ENCODE results near the gene NFAT5.

Gene NFAT5

GRCh38 chr16:69590590-69590989, 24.8 kb downstream of the NFAT5 start:
- no peak for DNase-seq (ENCODE audit: low read depth in 1 of 2, low spot score in 1 of 2)

- DNase-seq (ENCODE audit: low read depth in 1 of 2, low spot score in 1 of 2) = no peak
Measured at GRCh38 chr16:69593751-69594255, 28.0 kb downstream of the NFAT5 start.

- no peak for DNase-seq (ENCODE audit: low read depth in 1 of 2, low spot score in 1 of 2)
Measured at GRCh38 chr16:69595127-69596036, 29.6 kb downstream of the NFAT5 start.

GRCh38 chr16:69596801-69597200, 31.0 kb downstream of the NFAT5 start:
- DNase-seq (ENCODE audit: low read depth in 1 of 2, low spot score in 1 of 2) = no peak

DNA sequence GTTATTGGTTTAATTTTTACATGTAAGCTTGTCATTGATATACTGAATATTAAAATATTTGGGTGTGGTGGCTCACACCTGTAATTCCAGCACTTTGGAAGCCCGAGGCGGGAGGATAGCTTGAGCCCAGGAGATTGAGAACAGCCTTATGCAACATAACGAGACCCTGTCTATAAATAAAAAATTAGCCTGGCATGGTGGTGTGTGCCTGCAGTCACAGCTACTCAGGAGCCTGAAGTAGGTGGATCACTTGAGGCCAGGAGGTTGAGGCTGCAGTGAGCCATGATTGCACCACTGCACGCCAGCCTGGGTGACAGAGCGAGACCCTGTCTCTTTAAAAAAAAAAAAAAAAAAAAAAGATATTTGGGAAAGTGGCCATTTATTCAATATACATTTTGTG, 32.3 kb downstream of the NFAT5 start:
- no peak for DNase-seq (ENCODE audit: low read depth in 1 of 2, low spot score in 1 of 2)

DNA sequence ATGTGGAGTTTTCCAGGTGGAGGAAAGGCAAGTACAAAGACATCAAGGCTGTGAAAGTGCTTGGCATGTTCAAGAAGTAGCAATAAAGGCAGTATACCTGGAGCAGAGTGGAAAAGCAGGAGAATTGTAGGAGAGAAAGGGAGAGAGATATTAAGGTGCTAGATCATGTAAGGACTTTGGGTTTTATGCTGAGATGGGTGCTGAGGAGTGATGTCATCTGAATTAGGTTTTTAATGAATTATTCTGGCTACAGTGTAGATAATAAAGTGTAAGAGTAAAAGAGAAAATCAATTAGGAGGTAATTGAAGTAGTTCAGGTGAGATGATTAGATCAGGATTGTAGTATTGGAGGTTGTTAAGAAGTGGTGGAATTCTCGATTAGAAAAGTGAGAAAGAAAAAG, 34.0 kb downstream of the NFAT5 start:
- DNase-seq (ENCODE audit: low read depth in 1 of 2, low spot score in 1 of 2) = no peak

- DNase-seq (ENCODE audit: low read depth in 1 of 2, low spot score in 1 of 2) = no peak
Measured at GRCh38 chr16:69600202-69600601, 34.4 kb downstream of the NFAT5 start.

GRCh38 chr16:69601250-69601649, 35.5 kb downstream of the NFAT5 start:
- DNase-seq (ENCODE audit: low read depth in 1 of 2, low spot score in 1 of 2) = no peak

GRCh38 chr16:69606985-69607384, 41.2 kb downstream of the NFAT5 start:
- DNase-seq (ENCODE audit: low read depth in 1 of 2, low spot score in 1 of 2) = no peak

DNA sequence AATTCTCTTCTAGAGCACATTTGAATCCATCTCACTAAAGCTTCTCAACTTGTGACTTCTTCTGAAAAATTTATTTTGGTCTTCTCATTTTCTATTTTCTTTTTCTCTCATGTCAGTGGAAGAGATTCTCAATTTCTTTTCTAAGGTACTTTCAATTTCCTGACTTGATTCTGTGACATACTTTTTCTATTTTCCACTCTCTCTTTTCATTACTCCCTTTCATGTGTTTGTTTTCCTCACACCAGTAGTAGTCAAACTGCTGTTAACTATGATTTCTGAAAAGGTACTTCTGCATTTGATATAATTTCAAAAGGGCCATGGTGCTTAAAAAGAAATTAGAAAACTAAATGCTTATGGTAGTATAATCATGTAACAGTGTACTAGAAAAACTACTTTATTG, 41.9 kb downstream of the NFAT5 start:
- DNase-seq (ENCODE audit: low read depth in 1 of 2, low spot score in 1 of 2) = no peak

- no peak for DNase-seq (ENCODE audit: low read depth in 1 of 2, low spot score in 1 of 2)
Measured at GRCh38 chr16:69610356-69610755, 44.6 kb downstream of the NFAT5 start.

DNA sequence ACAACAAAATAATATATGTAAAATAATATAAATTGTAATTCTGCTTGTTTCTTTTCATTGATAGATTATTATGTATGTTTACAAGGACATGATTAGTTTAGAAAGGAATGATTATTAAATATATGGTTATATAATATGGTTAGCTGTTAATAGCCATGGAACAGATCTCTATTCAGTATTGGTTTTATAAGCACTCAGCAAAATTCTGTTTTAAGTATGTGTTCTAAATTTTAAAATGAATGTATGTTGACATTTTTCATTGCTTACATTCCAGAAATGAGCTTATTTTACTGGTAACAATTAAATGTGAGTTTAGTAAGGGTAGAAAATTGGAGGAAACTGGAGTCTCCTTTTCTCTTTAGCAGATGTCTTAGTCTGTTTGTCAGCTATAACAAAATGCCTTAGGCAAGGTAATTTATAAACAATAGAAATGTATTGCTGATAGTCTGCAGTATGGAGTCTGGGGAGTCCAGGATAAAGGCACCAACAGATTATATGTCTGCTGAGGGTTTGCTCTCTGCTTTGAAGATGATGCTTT, 45.4 kb downstream of the NFAT5 start:
- DNase-seq (ENCODE audit: low read depth in 1 of 2, low spot score in 1 of 2) = no peak

GRCh38 chr16:69613378-69614154, 47.8 kb downstream of the NFAT5 start:
- DNase-seq (ENCODE audit: low read depth in 1 of 2, low spot score in 1 of 2) = no peak

DNA sequence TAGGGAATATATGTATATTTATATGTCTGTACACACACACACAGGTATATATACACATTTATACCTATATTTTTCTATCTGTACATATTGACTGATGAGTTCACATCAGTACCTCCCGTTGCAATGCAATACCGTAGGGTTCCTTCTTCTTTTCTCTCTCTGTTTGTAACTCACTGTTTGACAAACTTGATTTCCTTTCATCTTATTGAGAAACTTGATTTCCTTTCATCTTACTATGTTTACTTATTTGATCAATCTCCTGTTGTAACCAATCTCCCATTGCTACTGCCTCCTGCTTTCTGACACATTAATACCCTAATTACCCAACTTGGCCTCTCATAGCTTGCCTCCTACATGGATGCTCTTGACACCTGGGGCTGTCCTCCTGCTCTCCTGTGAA, 49.8 kb downstream of the NFAT5 start:
- no peak for DNase-seq (ENCODE audit: low read depth in 1 of 2, low spot score in 1 of 2)

GRCh38 chr16:69616082-69616481, 50.3 kb downstream of the NFAT5 start:
- DNase-seq (ENCODE audit: low read depth in 1 of 2, low spot score in 1 of 2) = no peak

GRCh38 chr16:69618307-69618706, 52.5 kb downstream of the NFAT5 start:
- no peak for DNase-seq (ENCODE audit: low read depth in 1 of 2, low spot score in 1 of 2)

DNA sequence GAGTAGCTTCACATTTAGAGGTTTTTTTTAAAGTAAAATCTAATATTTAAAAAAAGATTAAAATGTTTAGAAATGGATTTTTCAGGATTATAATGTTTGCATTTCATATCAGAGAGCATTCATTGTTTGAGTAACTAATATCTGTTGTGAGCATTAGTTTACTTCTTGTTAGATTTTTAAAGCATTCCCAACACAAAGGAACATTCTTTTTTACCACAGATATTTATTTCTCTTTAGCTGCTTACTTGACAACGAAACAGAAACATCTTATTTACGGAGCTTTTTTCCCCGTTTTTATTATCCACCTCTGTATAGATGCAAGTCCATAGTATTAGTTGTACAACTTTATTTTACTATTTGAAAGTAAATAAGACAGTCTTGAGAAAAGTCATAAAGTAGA, 53.0 kb downstream of the NFAT5 start:
- DNase-seq (ENCODE audit: low read depth in 1 of 2, low spot score in 1 of 2) = no peak

DNA sequence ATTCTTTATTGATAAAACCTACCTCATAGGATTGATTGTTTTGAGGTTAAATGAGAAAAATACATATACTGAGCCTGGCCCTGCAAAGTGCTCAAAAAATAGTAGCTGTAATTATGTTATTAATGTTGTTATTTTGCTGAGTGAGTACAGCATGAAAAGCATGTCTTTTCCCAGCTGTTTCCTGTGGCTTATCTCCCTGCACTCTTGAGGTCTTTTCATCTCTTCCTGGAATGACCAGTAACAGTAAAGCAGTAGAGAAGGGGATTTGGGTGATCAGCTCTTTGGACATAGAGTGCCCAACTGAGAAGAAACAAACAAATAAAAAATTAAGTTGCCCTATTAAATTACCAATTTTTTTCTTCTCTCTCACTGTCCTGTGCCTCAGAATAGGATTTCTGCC, 53.7 kb downstream of the NFAT5 start:
- no peak for DNase-seq (ENCODE audit: low read depth in 1 of 2, low spot score in 1 of 2)

GRCh38 chr16:69620573-69620972, 54.8 kb downstream of the NFAT5 start:
- DNase-seq (ENCODE audit: low read depth in 1 of 2, low spot score in 1 of 2) = no peak

- DNase-seq (ENCODE audit: low read depth in 1 of 2, low spot score in 1 of 2) = no peak
Measured at GRCh38 chr16:69621225-69621624, 55.5 kb downstream of the NFAT5 start.

DNA sequence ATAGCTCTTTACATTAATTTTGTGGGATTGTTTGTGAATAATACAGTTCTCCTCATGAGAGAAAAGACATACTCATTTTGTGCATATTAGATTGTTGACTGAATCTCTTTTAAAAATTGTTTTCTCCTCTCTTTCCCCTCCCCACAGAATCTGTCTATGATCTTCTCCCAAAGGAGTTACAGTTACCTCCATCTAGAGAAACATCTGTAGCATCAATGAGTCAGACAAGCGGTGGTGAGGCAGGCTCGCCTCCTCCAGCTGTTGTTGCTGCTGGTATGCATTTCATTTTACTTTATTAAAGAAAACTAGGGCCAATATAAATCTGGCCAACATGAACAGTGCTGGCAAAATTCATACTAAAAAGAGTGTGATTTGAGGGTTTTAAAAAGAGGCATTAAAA, 60.5 kb downstream of the NFAT5 start:
- DNase-seq (ENCODE audit: low read depth in 1 of 2, low spot score in 1 of 2) = no peak

- DNase-seq (ENCODE audit: low read depth in 1 of 2, low spot score in 1 of 2) = no peak
Measured at GRCh38 chr16:69632828-69633227, 67.1 kb downstream of the NFAT5 start.

Measured in stimulated activated CD4-positive, alpha-beta T cell treated with anti-CD3 and anti-CD28 coated beads, Interleukin-15, amount 100 ng/mL, for 1 hour (primary cell).